MM.1S (cell line): ENCODE data around the gene SPOCK1.

Experiments
- DNase-seq: peaks from one replicate; pipeline ENCODE4 v3.0.0-alpha.2; 2015
- H2AFZ ChIP-seq: fragments of 300-600 bp; sonication (generic); 2 replicates; pipeline ENCODE4 v1.6.0; 2016; ENCODE audit warnings: antibody characterized with exemption, low read length
- H3F3A ChIP-seq: fragments of 300-600 bp; sonication (generic); 2 replicates; pipeline ENCODE4 v1.6.1; 2016; ENCODE audit warnings: mild to moderate bottlenecking, antibody characterized with exemption, low read length, moderate library complexity, mixed read lengths; ENCODE audit not compliant: insufficient read depth
- H3K27ac ChIP-seq: fragments of 300-600 bp; sonication (generic); 2 replicates; pipeline ENCODE4 v1.5.1; 2016; ENCODE audit warnings: mild to moderate bottlenecking, low read length
- H3K27me3 ChIP-seq: fragments of 300-600 bp; sonication (generic); replicated peaks from 2 replicates; pipeline ENCODE4 v1.6.0; 2016; ENCODE audit warnings: low read length; ENCODE audit not compliant: insufficient read depth
- H3K36me3 ChIP-seq: fragments of 300-600 bp; sonication (generic); replicated peaks from 2 replicates; pipeline ENCODE4 v1.6.1; 2016; ENCODE audit warnings: mild to moderate bottlenecking, low read length, mixed read lengths; ENCODE audit not compliant: insufficient read depth
- H3K4me1 ChIP-seq: fragments of 300-600 bp; sonication (generic); 2 replicates; pipeline ENCODE4 v1.6.1; 2016; ENCODE audit warnings: low read length, mixed read lengths
- H3K4me2 ChIP-seq: fragments of 300-600 bp; sonication (generic); 2 replicates; pipeline ENCODE4 v1.6.0; 2016; ENCODE audit warnings: low read depth, low read length
- H3K4me3 ChIP-seq: fragments of 300-600 bp; sonication (generic); 2 replicates; pipeline ENCODE4 v1.5.1; 2016; ENCODE audit warnings: low read length, mixed read lengths
- H3K79me2 ChIP-seq: fragments of 300-600 bp; sonication (generic); 2 replicates; pipeline ENCODE4 v1.6.1; 2016; ENCODE audit warnings: mixed run types, low read length, mixed read lengths
- H3K9ac ChIP-seq: fragments of 300-600 bp; sonication (generic); 2 replicates; pipeline ENCODE4 v1.6.1; 2016; ENCODE audit warnings: low read length, mixed read lengths
- H3K9me2 ChIP-seq: fragments of 300-600 bp; sonication (generic); replicated peaks from 2 replicates; pipeline ENCODE4 v1.6.1; 2016; ENCODE audit warnings: mild to moderate bottlenecking, low read length, mixed read lengths; ENCODE audit not compliant: insufficient read depth
- H3K9me3 ChIP-seq: fragments of 300-600 bp; sonication (generic); replicated peaks from 2 replicates; pipeline ENCODE4 v1.6.1; 2016; ENCODE audit warnings: mild to moderate bottlenecking, low read length, mixed read lengths; ENCODE audit not compliant: insufficient read depth
- H4K20me1 ChIP-seq: fragments of 300-600 bp; sonication (generic); 2 replicates; pipeline ENCODE4 v1.6.1; 2016; ENCODE audit warnings: mild to moderate bottlenecking, low read length, moderate library complexity, mixed read lengths; ENCODE audit not compliant: insufficient read depth
- CTCF ChIP-seq: fragments of 300-600 bp; sonication (generic); IDR thresholded peaks from 2 replicates; pipeline ENCODE4 v1.5.1; 2016; ENCODE audit warnings: antibody characterized with exemption, low read length, mixed read lengths
- EZH2 ChIP-seq: fragments of 300-600 bp; sonication (generic); optimal IDR thresholded peaks from 2 replicates; pipeline ENCODE3; 2017; ENCODE audit warnings: low read depth, mild to moderate bottlenecking, antibody characterized with exemption, low read length, mixed read lengths
- EZH2phosphoT487 ChIP-seq: fragments of 300-600 bp; sonication (generic); IDR thresholded peaks from 2 replicates; pipeline ENCODE4 v1.6.1; 2018; ENCODE audit warnings: antibody characterized with exemption, low read length

SPOCK1 gene

GRCh38 chr5:137470111-137470920, 28.8 kb downstream of the SPOCK1 start:
- Histone ChIP-seq H3K4me2 (no peak overlapping the region), H4K20me1 (no peaks in the 10 kb centered on the region), H3K27ac (no peak overlapping the region)

GRCh38 chr5:137466889-137467288, 32.2 kb downstream of the SPOCK1 start:
- no peaks in the 10 kb centered on the region for H3K9me2 ChIP-seq
- no peaks in the 10 kb centered on the region for H3K36me3 ChIP-seq
- TF ChIP-seq EZH2 (no peak), CTCF (no peak)
- no peaks in the 10 kb centered on the region for H3K79me2 ChIP-seq
- DNase-seq, result no peak
- no peaks in the 10 kb centered on the region for H3K27me3 ChIP-seq
- H3K9me3 ChIP-seq, result no peaks in the 10 kb centered on the region
- H3K27ac ChIP-seq, result no peak overlapping the region
- H2AFZ ChIP-seq, result no peak overlapping the region
- no peak overlapping the region for H3K9ac ChIP-seq
- no peaks in the 10 kb centered on the region for H3F3A ChIP-seq
- H4K20me1 ChIP-seq, result no peaks in the 10 kb centered on the region
- no peaks in the 10 kb centered on the region for H3K4me1 ChIP-seq
- H3K4me2 ChIP-seq, result no peak overlapping the region
- H3K4me3 ChIP-seq, result no peak overlapping the region

More at GRCh38 chr5:137470111-137470920, 28.8 kb downstream of the SPOCK1 start:
- no peaks in the 10 kb centered on the region for H3K4me1 ChIP-seq
- no peak for DNase-seq
- H2AFZ ChIP-seq, result no peak overlapping the region
- no peaks in the 10 kb centered on the region for H3K9me2 ChIP-seq
- no peaks in the 10 kb centered on the region for H3K9me3 ChIP-seq
- no peaks in the 10 kb centered on the region for H3K36me3 ChIP-seq
- TF ChIP-seq EZH2, result no peak
- TF ChIP-seq EZH2phosphoT487, result no peak
- no peak for TF ChIP-seq CTCF
- H3K9ac ChIP-seq, result no peak overlapping the region
- H3F3A ChIP-seq, result no peaks in the 10 kb centered on the region
- no peak overlapping the region for H3K4me3 ChIP-seq
- H3K79me2 ChIP-seq, result no peaks in the 10 kb centered on the region
- no peaks in the 10 kb centered on the region for H3K27me3 ChIP-seq

DNA sequence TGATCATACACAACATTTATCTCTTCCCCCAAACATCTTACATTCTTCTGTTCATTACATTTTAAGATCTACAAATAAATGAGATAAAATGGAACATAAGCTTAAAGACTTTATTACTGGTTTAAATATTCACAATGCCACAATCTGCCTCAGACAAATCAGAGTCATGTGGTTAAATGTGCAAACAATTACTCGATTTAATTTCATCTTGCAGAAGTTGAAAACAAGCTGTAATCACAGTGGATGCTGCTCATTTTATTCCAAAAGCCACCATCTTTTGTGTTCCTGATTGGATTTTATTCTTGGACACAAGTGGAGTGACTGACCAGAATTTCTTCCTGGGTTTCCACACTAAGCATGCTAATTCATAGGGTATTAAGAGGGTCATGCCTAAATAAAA, 33.2 kb downstream of the SPOCK1 start:
- H3K27ac ChIP-seq, result no peak overlapping the region
- H3K9me3 ChIP-seq, result no peaks in the 10 kb centered on the region
- no peaks in the 10 kb centered on the region for H3K9me2 ChIP-seq
- H3K79me2 ChIP-seq, result no peaks in the 10 kb centered on the region
- H3K4me1 ChIP-seq, result no peaks in the 10 kb centered on the region
- no peaks in the 10 kb centered on the region for H3K27me3 ChIP-seq
- H3K4me2 ChIP-seq, result no peak overlapping the region
- H3K9ac ChIP-seq, result no peak overlapping the region
- no peaks in the 10 kb centered on the region for H3K36me3 ChIP-seq
- H3F3A ChIP-seq, result no peaks in the 10 kb centered on the region
- DNase-seq, result no peak
- no peak overlapping the region for H2AFZ ChIP-seq
- TF ChIP-seq EZH2phosphoT487, result no peak
- no peaks in the 10 kb centered on the region for H4K20me1 ChIP-seq
- no peak overlapping the region for H3K4me3 ChIP-seq

DNA sequence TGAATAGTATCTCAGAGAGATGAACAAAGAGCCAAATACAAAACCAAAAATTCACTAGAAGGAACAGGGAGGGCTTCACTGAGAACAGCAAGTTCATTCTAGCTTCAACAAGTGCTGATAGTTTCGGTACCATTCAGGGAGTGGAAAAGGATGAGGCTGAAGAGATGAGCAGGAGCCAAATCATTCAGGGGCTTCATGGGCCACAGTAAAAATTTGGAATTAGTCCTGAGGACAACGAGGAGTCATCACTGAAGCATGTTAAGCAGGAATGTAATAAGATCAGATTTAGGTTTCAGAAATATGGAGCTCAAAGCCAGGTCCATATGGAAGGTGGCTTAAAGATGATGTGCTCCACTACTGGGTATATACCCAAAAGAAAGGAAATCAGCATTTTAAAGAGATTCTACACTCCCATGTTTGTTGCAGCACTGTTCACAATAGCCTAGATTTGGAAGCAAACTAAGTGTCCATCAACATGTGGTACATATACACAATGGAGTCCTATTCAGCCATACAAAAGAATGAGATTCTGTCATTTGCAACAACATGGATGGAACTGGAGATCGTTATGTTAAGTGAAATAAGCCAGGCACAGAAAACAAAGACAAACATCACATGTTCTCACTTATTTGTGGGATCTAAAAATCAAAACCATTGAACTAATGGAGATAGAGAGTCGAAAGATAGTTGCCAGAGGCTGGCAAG, 36.2 kb downstream of the SPOCK1 start:
- no peak overlapping the region for H2AFZ ChIP-seq
- no peak overlapping the region for H3K27ac ChIP-seq
- H3K79me2 ChIP-seq, result no peaks in the 10 kb centered on the region
- H3K9me2 ChIP-seq, result no peaks in the 10 kb centered on the region
- H3K4me2 ChIP-seq, result no peak overlapping the region
- H3K4me1 ChIP-seq, result no peaks in the 10 kb centered on the region
- no peak overlapping the region for H3K9ac ChIP-seq
- H3K36me3 ChIP-seq, result no peaks in the 10 kb centered on the region
- no peaks in the 10 kb centered on the region for H3F3A ChIP-seq
- H3K27me3 ChIP-seq, result no peaks in the 10 kb centered on the region
- H3K4me3 ChIP-seq, result no peak overlapping the region
- DNase-seq, result no peak
- H3K9me3 ChIP-seq, result no peaks in the 10 kb centered on the region
- no peak for TF ChIP-seq CTCF
- TF ChIP-seq EZH2, result no peak
- no peak for TF ChIP-seq EZH2phosphoT487
- H4K20me1 ChIP-seq, result no peaks in the 10 kb centered on the region
